ENCODE data around the gene BACH2. TPM values are rescaled to one million over a fixed set of nuclear protein-coding genes. Genes with fewer than 3 reads are reported as not detected.

BACH2 gene
- polyA plus RNA-seq, 1 donor from 2014 or later, result 45.5 TPM

DNA sequence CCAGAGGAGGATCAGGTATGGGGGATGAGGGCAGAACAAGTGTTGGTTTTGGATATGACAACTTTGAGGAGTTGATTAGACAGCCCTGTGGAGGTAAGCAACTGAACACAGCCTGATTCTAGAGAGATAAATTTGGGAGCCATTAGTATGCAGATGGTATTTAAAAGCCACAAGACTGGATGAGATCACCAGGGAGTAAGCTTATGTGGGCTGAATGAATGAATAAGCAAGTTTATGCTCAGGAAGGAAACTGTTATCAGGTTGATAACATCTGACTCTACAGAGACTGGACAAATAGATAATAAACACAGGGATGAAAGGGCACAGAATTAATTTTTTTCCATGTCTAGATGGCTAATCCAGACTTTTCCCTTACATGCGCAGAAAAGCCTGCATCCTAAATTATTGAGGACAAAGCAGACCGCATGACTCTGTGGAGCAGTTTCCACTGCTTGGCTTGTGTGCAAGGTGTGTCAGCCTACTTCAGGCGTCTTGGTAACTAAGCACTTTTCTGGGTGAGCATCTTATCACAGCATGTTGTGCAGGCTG is 251.7 kb downstream of the BACH2 start:
- Histone ChIP-seq H3K27me3 (ENCODE audit: insufficient read depth, low read depth, low read length) (no peaks in the 10 kb centered on the region), H3K36me3 (ENCODE audit: insufficient read depth, low read length) (no peaks in the 10 kb centered on the region), H3K27ac (ENCODE audit: low read length) (no peak overlapping the region), H3K9me3 (ENCODE audit: low read length) (no peaks in the 10 kb centered on the region), H3K79me2 (replicated peaks; ENCODE audit: insufficient read depth, low read length) (peaks cover 4% of the 10 kb centered on the region), H4K20me1 (ENCODE audit: insufficient read depth) (no peaks in the 10 kb centered on the region), H2AFZ (ENCODE audit: low read depth, low read length) (no peak overlapping the region), H3K9me2 (ENCODE audit: insufficient read depth, low read length) (no peaks in the 10 kb centered on the region), H3K4me3 (ENCODE audit: low read length) (no peak overlapping the region), H3K9ac (ENCODE audit: low read length) (no peak overlapping the region), H3F3A (ENCODE audit: insufficient read depth, low read length, poor library complexity, severe bottlenecking) (no peaks in the 10 kb centered on the region), H3K4me2 (ENCODE audit: low read length) (no peak overlapping the region)
- TF ChIP-seq MXI1 (conservative IDR thresholded peaks at IDR 0.05; ENCODE audit: poor library complexity, severe bottlenecking) (no peak), SMC3 (conservative IDR thresholded peaks at IDR 0.05; ENCODE audit: poor library complexity) (no peak), POLR2AphosphoS5 (IDR thresholded peaks at IDR 0.05) (no peak), TAF1 (IDR thresholded peaks at IDR 0.05; ENCODE audit: low read depth) (no peak), RAD21 (conservative IDR thresholded peaks at IDR 0.05) (no peak), EP300 (conservative IDR thresholded peaks at IDR 0.05; ENCODE audit: poor library complexity, severe bottlenecking) (no peak), EZH2 (IDR thresholded peaks at IDR 0.05; ENCODE audit: borderline replicate concordance, insufficient read depth, low read length, poor library complexity, severe bottlenecking) (no peak)
- TF ChIP-seq, protein P1, sequence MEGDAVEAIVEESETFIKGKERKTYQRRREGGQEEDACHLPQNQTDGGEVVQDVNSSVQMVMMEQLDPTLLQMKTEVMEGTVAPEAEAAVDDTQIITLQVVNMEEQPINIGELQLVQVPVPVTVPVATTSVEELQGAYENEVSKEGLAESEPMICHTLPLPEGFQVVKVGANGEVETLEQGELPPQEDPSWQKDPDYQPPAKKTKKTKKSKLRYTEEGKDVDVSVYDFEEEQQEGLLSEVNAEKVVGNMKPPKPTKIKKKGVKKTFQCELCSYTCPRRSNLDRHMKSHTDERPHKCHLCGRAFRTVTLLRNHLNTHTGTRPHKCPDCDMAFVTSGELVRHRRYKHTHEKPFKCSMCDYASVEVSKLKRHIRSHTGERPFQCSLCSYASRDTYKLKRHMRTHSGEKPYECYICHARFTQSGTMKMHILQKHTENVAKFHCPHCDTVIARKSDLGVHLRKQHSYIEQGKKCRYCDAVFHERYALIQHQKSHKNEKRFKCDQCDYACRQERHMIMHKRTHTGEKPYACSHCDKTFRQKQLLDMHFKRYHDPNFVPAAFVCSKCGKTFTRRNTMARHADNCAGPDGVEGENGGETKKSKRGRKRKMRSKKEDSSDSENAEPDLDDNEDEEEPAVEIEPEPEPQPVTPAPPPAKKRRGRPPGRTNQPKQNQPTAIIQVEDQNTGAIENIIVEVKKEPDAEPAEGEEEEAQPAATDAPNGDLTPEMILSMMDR (IDR thresholded peaks at IDR 0.05; ENCODE audit: poor library complexity, severe bottlenecking), result no peak
- TF ChIP-seq, protein P2, sequence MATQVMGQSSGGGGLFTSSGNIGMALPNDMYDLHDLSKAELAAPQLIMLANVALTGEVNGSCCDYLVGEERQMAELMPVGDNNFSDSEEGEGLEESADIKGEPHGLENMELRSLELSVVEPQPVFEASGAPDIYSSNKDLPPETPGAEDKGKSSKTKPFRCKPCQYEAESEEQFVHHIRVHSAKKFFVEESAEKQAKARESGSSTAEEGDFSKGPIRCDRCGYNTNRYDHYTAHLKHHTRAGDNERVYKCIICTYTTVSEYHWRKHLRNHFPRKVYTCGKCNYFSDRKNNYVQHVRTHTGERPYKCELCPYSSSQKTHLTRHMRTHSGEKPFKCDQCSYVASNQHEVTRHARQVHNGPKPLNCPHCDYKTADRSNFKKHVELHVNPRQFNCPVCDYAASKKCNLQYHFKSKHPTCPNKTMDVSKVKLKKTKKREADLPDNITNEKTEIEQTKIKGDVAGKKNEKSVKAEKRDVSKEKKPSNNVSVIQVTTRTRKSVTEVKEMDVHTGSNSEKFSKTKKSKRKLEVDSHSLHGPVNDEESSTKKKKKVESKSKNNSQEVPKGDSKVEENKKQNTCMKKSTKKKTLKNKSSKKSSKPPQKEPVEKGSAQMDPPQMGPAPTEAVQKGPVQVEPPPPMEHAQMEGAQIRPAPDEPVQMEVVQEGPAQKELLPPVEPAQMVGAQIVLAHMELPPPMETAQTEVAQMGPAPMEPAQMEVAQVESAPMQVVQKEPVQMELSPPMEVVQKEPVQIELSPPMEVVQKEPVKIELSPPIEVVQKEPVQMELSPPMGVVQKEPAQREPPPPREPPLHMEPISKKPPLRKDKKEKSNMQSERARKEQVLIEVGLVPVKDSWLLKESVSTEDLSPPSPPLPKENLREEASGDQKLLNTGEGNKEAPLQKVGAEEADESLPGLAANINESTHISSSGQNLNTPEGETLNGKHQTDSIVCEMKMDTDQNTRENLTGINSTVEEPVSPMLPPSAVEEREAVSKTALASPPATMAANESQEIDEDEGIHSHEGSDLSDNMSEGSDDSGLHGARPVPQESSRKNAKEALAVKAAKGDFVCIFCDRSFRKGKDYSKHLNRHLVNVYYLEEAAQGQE (IDR thresholded peaks at IDR 0.05; ENCODE audit: borderline replicate concordance), result no peak

DNA sequence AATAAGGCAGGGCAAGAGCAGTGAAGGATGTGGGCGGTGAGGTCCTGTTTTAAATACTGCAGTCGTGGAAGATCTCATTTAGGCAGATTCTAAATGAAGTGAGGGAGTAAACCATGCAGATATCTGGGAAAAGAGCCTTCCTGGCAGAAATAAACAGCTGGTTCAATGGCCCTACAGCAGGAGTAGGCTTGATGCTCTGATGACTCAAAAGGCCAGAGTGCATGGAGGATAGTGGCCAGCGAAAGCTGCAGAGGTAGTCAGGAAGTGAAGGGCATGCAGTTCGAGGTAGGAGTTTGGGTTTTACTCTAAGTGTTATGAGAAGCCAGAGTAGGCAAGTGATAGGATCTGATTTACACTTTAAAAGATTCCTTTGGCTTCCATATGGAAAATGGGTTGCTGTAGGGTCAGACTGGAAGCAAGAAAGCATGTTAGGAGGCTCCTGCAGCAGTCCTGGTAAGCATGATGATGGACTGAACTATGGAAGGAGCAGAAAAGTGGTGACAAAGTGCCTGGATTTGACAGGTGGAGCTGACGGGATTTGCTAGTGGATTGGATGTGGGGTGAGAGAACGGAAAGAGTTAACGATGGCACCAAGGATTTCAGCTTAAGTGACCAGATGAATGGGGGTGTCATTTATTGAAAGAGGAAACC is 252.3 kb downstream of the BACH2 start:
- TF ChIP-seq SMC3 (conservative IDR thresholded peaks at IDR 0.05; ENCODE audit: poor library complexity), result no peak
- TF ChIP-seq, protein P1 (IDR thresholded peaks at IDR 0.05; ENCODE audit: poor library complexity, severe bottlenecking), result no peak
- no peak for TF ChIP-seq EZH2 (IDR thresholded peaks at IDR 0.05; ENCODE audit: borderline replicate concordance, insufficient read depth, low read length, poor library complexity, severe bottlenecking)
- TF ChIP-seq TAF1 (IDR thresholded peaks at IDR 0.05; ENCODE audit: low read depth), result no peak
- TF ChIP-seq POLR2AphosphoS5 (IDR thresholded peaks at IDR 0.05), result no peak
- TF ChIP-seq MXI1 (conservative IDR thresholded peaks at IDR 0.05; ENCODE audit: poor library complexity, severe bottlenecking), result no peak
- no peak for TF ChIP-seq RAD21 (conservative IDR thresholded peaks at IDR 0.05)
- no peak for TF ChIP-seq EP300 (conservative IDR thresholded peaks at IDR 0.05; ENCODE audit: poor library complexity, severe bottlenecking)
- TF ChIP-seq, protein P2 (IDR thresholded peaks at IDR 0.05; ENCODE audit: borderline replicate concordance), result no peak
- Histone ChIP-seq H3K79me2 (replicated peaks; ENCODE audit: insufficient read depth, low read length) (peaks cover 4% of the 10 kb centered on the region), H3K9me2 (ENCODE audit: insufficient read depth, low read length) (no peaks in the 10 kb centered on the region), H4K20me1 (ENCODE audit: insufficient read depth) (no peaks in the 10 kb centered on the region), H3K4me3 (ENCODE audit: low read length) (no peak overlapping the region), H3K4me2 (ENCODE audit: low read length) (no peak overlapping the region), H2AFZ (ENCODE audit: low read depth, low read length) (no peak overlapping the region), H3K27me3 (ENCODE audit: insufficient read depth, low read depth, low read length) (no peaks in the 10 kb centered on the region), H3K9me3 (ENCODE audit: low read length) (no peaks in the 10 kb centered on the region), H3K27ac (ENCODE audit: low read length) (no peak overlapping the region), H3K9ac (ENCODE audit: low read length) (no peak overlapping the region), H3K36me3 (ENCODE audit: insufficient read depth, low read length) (no peaks in the 10 kb centered on the region), H3F3A (ENCODE audit: insufficient read depth, low read length, poor library complexity, severe bottlenecking) (no peaks in the 10 kb centered on the region)
